Mucosa of rectum (tissue), 2 donors: ENCODE results near the gene STAM.
A peak's percentile ranks its signal among the peaks of the same experiment; 100 is the strongest.

Source experiments
- H3K27ac ChIP-seq, 2 donors: one replicate each; pipeline ENCODE4 v1.7.0; 2013; ENCODE audit warnings: inconsistent platforms in 2 of 2, low read depth in 2 of 2, low read length in 2 of 2
- H3K27me3 ChIP-seq, 2 donors: one replicate each; pipeline ENCODE4 v1.7.0; 2013; ENCODE audit warnings: low read length in 2 of 2; ENCODE audit not compliant: control insufficient read depth in 2 of 2, insufficient read depth in 2 of 2
- H3K36me3 ChIP-seq, 2 donors: one replicate each; pipeline ENCODE4 v1.7.0; 2013; ENCODE audit warnings: low read length in 2 of 2; ENCODE audit not compliant: control insufficient read depth in 2 of 2, insufficient read depth in 2 of 2
- H3K4me1 ChIP-seq, 2 donors: one replicate each; pipeline ENCODE4 v1.7.0; 2013; ENCODE audit warnings: low read length in 2 of 2, mild to moderate bottlenecking in 1 of 2; ENCODE audit not compliant: control insufficient read depth in 2 of 2, insufficient read depth in 2 of 2
- H3K4me3 ChIP-seq, 2 donors: one replicate each; pipeline ENCODE4 v1.7.0; 2013; ENCODE audit warnings: low read length in 2 of 2
- H3K9ac ChIP-seq, 2 donors: one replicate each; pipeline ENCODE4 v1.7.0; 2013; ENCODE audit warnings: low read length in 2 of 2, low read depth in 1 of 2, mild to moderate bottlenecking in 1 of 2
- H3K9me3 ChIP-seq, 2 donors: one replicate each; pipeline ENCODE4 v1.7.0; 2013; ENCODE audit warnings: low read length in 2 of 2; ENCODE audit not compliant: control insufficient read depth in 2 of 2
- donor health status: healthy.
- donor health status: Normal muscosa, but diverticular disease.

Gene STAM

GRCh38 chr10:17751781-17752445, 108.0 kb downstream of the STAM start, which contains the start of gene TMEM236:
TSS of gene TMEM236 (plus strand) at chr10:17752201. CDS start at chr10:17752296, 95 bp downstream.
- H3K4me1 ChIP-seq: peaks cover 16 to 26% of the 10 kb centered on the region in 2 donors
- no peaks in the 10 kb centered on the region for H3K9me3 ChIP-seq
- no peaks in the 10 kb centered on the region for H3K27me3 ChIP-seq
- peak within 1 kb of the TSS; percentile 74 to 85 for H3K27ac ChIP-seq
- H3K36me3 ChIP-seq: no peaks in the 10 kb centered on the region
- peak within 1 kb of the TSS; percentile 44 to 62 for H3K9ac ChIP-seq
- H3K4me3 ChIP-seq: peak within 1 kb of the TSS; percentile 82 to 95

- Histone ChIP-seq H3K36me3 (no peaks in the 10 kb centered on the region), H3K27ac (peak overlapping the region; percentile 71 to 75), H3K27me3 (no peaks in the 10 kb centered on the region), H3K9me3 (no peaks in the 10 kb centered on the region), H3K4me1 (peaks cover 25 to 50% of the 10 kb centered on the region in 2 donors), H3K4me3 (peak overlapping the region; percentile 64 to 74), H3K9ac (peak overlapping the region in 1 of 2 donors; percentile 50)
Measured at GRCh38 chr10:17756557-17757217, 112.7 kb downstream of the STAM start.

DNA sequence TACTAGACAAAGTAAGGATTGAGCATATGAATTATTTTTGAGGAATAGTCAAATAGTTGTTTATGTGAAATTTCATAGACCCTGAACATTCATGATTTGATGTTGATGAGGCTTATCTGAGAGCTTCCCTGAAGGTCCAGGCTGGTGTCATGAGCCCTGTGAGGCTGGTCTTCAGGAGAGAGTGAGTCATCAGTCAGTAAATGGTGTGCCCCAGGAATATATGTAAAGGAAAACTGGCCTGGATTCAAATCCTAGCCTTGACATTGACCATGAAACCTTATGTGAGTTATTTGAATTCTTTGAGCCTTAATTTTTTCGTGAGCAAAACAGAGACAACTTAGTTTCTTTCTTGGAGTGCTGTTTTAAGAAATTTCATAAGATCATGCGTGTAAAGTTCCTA, 114.2 kb downstream of the STAM start:
- no peaks in the 10 kb centered on the region for H3K27me3 ChIP-seq
- no peaks in the 10 kb centered on the region for H3K36me3 ChIP-seq
- H3K9me3 ChIP-seq: no peaks in the 10 kb centered on the region
- no peak overlapping the region for H3K9ac ChIP-seq
- peak overlapping the region; percentile 38 to 77 for H3K27ac ChIP-seq
- H3K4me1 ChIP-seq: peaks cover 23 to 53% of the 10 kb centered on the region in 2 donors
- H3K4me3 ChIP-seq: no peak overlapping the region

DNA sequence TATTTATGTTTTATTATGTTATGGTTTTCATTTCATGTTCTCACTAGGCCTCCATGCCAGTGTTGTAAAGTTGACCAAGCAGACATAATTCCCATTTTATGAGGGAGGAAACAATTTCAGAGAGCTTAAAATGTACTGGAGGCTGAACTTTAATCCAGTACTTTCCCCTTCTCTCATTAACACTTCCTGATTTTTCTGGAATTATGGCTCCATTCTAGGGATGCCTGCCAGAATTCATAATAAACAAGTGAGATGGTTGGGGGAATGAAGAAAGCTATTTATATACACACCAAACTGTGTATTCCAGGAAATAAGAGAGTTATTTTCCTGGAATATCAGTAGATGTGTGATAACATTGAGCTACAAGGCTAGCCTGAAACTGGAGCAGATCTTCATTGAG, 114.9 kb downstream of the STAM start:
- H3K9ac ChIP-seq: no peak overlapping the region
- H3K9me3 ChIP-seq: no peaks in the 10 kb centered on the region
- H3K36me3 ChIP-seq: no peaks in the 10 kb centered on the region
- peak overlapping the region; percentile 24 to 33 for H3K4me3 ChIP-seq
- no peaks in the 10 kb centered on the region for H3K27me3 ChIP-seq
- peaks cover 23 to 51% of the 10 kb centered on the region in 2 donors for H3K4me1 ChIP-seq
- peak overlapping the region; percentile 71 to 77 for H3K27ac ChIP-seq

GRCh38 chr10:17764142-17764541, 120.2 kb downstream of the STAM start:
- H3K9me3 ChIP-seq: no peaks in the 10 kb centered on the region
- H3K27ac ChIP-seq: no peak overlapping the region
- peaks cover 4 to 5% of the 10 kb centered on the region in 2 donors for H3K36me3 ChIP-seq
- H3K9ac ChIP-seq: no peak overlapping the region
- no peaks in the 10 kb centered on the region for H3K27me3 ChIP-seq
- peaks cover 7 to 17% of the 10 kb centered on the region in 2 donors for H3K4me1 ChIP-seq
- H3K4me3 ChIP-seq: no peak overlapping the region

- Histone ChIP-seq H3K4me3 (no peak overlapping the region), H3K9ac (no peak overlapping the region), H3K27ac (no peak overlapping the region), H3K9me3 (no peaks in the 10 kb centered on the region), H3K27me3 (no peaks in the 10 kb centered on the region), H3K4me1 (peaks cover 5 to 11% of the 10 kb centered on the region in 2 donors), H3K36me3 (peaks cover 4 to 5% of the 10 kb centered on the region in 2 donors)
Measured at GRCh38 chr10:17765602-17766001, 121.7 kb downstream of the STAM start.
